GM21723 (cell line): ENCODE data around the gene ZSWIM4.

ENCODE experiments used
- ATAC-seq: cut with Tn5 transposase; IDR thresholded peaks from one replicate; pipeline ENCODE4 v1.9.1; 2021; ENCODE audit warnings: mild to moderate bottlenecking, moderate library complexity; ENCODE audit not compliant: unreplicated experiment

The ZSWIM4 gene

GRCh38 chr19:13806728-13807127 lies 11.5 kb downstream of the ZSWIM4 start:
- no peak for ATAC-seq

- no peak for ATAC-seq
Measured at GRCh38 chr19:13807421-13808021, 12.3 kb downstream of the ZSWIM4 start.

GRCh38 chr19:13808856-13809255 lies 13.6 kb downstream of the ZSWIM4 start:
- ATAC-seq: no peak

GRCh38 chr19:13812544-13812943 lies 17.3 kb downstream of the ZSWIM4 start:
- ATAC-seq: no peak

GRCh38 chr19:13813147-13813546 lies 17.9 kb downstream of the ZSWIM4 start:
- ATAC-seq: no peak

- ATAC-seq: no peak
Measured at GRCh38 chr19:13814550-13814949, 19.3 kb downstream of the ZSWIM4 start.

- ATAC-seq: no peak
Measured at GRCh38 chr19:13817018-13817614, 21.9 kb downstream of the ZSWIM4 start.

GRCh38 chr19:13817615-13818371 lies 22.6 kb downstream of the ZSWIM4 start:
- no peak for ATAC-seq

- no peak for ATAC-seq
Measured at GRCh38 chr19:13819238-13819637, 24.0 kb downstream of the ZSWIM4 start.

GRCh38 chr19:13821292-13821691 lies 26.0 kb downstream of the ZSWIM4 start:
- no peak for ATAC-seq

GRCh38 chr19:13823256-13823655 lies 28.0 kb downstream of the ZSWIM4 start:
- no peak for ATAC-seq

GRCh38 chr19:13823901-13824300 lies 28.7 kb downstream of the ZSWIM4 start:
- no peak for ATAC-seq

- no peak for ATAC-seq
Measured at GRCh38 chr19:13824703-13825102, 29.5 kb downstream of the ZSWIM4 start.

GRCh38 chr19:13825489-13826441 lies 30.5 kb downstream of the ZSWIM4 start:
- ATAC-seq: no peak

GRCh38 chr19:13826652-13827235 lies 31.5 kb downstream of the ZSWIM4 start:
- ATAC-seq: no peak

- ATAC-seq: no peak
Measured at GRCh38 chr19:13827656-13828055, 32.4 kb downstream of the ZSWIM4 start.

GRCh38 chr19:13830114-13830740 lies 35.0 kb downstream of the ZSWIM4 start:
- no peak for ATAC-seq

GRCh38 chr19:13830741-13831536 lies 35.7 kb downstream of the ZSWIM4 start:
- ATAC-seq: no peak
